ENCODE measurements around the gene IL7R.

Gene IL7R

DNA sequence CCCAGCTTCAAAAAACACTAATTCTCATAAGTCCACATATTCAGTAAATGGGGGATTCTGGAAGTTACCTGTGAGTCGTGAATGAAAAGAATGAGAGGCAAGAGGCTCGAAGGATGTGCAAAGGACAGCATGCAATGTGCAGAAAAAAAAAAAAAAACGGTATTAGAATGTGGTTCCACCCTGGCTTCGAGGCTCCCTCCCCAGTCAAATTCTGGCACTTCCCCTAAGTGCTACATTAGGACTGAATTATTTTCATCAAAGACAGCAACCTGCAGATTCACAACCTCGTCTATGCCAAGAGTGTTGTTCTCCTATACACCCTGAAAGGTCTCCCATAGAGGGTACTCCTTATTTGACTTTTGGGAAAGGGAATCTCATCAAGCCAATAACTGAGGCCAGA lies 65.2 kb downstream of the IL7R start:
- no peak for DNase-seq

DNA sequence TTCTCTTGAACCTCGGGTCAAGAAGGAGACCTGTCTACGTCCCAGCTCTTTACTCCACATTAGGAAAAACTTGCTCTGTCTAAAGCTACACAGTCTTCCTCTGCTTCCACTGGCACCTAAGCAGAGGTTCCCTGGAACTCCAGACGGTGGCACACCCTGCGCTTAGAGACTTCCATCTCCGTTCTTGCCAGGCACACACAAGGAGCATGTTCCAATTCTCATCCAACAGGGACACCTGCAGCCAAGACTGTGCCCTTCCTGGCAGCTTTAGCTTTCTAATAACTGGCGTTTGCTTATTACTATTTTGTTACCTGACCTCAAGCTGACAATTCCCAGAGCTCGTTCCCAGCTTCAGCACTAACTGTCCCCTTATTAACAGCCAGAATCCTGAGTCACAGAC lies 65.8 kb downstream of the IL7R start:
- DNase-seq = no peak

DNA sequence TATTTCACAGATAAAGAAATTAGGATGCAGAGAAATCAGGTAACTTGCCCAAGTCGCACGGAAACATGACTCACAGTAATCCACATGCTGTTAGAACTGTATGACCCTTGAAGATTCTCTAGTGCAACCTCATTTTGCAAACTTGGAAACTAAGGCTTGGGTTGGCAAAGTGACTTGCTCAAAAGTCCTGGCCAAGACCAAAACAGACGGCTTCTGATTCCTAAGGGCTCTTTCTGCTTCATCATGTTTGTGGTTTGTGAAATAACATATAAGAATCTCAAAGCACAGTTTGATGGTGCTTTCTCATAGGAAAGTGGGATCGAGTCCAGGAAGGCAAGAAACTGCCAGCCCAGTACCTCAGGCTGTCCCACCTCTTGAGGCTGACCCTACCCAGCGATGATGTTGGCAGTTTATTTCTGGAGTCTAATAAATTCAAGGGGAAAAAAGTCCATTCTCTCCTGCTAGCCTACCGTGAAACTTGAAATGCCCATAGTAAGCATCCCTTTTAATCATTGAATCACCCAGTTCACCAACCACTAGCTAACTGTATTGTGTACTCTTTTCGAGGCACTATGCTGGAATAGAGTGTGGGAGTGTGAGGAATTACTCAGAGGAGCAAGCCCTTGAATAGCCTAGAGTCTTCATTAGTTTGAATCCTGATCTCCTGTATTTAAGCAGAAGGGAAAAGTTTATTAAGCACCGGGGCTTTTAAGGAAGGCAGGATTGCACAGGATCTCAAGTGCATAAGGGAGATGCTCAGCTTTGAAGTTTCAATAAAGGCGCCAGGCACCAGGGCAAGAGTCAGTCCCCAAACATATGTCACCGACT lies 67.6 kb downstream of the IL7R start:
- DNase-seq = no peak

DNA sequence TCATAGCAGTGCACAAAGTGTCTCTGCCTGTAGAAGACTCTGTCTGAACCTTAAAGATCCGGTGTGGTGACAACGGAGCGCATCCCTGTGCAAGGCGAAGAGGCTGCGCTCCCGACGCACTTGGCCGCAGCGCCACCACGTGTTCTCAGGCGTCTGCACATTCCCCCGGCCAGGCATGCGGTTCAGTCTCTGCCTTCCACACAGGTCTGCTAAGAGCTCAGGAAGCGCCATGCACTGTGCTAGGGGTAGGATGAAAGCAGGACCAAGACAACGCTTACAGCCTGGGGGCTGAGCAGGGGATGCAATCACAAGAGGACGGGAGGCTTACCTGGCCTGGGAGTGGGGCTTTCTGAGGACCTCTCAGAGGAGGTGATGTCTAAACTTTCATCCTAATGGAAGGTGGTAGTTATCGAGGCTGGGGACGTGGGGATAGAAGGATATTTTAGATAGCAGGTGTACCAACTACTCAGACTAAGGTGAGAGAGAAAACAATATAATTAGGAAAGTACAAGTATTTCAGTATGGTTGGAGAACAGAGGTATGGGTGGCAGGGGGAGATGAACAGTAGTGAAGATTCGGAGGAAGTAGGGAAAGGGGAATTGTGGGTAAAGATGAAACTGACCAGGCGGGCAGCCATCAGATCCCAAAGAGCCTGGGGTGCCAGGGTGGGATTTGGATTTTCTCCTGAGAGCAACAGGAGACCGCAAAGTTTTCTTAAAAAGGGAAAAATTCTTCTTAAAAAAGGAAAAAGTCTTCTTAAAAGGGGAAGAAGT lies 68.4 kb downstream of the IL7R start:
- DNase-seq = peak; percentile 84

DNA sequence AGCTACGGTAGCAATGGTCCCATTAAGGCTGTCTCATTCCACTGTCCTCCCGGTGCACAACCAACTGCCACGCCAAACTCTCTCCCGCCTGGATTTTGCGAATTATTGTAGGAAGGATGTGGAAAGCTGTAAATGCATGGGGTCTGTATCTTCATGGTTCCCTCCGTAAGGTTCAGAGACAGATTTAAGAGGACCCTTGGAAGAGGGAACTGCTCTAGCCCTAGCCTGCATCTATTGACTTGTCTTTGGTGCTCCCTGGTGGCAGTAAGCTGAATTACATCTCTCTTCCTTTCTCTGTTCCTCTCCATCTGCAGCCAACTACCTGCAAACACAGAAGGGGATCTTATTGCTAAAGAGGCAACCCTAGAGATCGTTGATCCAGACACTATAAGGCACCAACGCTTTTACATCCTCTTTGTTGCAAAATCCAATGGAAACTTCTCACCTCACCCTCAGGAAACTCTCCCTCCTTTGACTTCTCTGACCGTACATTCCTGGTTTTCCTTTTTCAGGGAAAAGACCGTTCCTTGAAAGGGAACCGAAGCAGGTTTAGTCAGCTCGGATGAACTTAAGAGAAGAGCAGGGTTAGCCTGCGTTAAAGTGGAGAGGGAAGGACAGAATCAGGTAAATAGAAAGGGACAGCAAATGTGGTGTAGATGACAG lies 69.8 kb downstream of the IL7R start:
- peak; percentile 50 for DNase-seq

Measured in activated CD4-positive, alpha-beta T cell treated with anti-CD3 and anti-CD28 coated beads, Interleukin-2, amount 50 U/mL, for 1 hour (primary cell).